ENCODE data around the gene DLG2. TPM values are rescaled to one million over a fixed set of nuclear protein-coding genes. Genes with fewer than 3 reads are reported as not detected.

The DLG2 gene
- total RNA-seq, 2 experiments from 2014 or later, result 0.85 to 1.1 TPM

DNA sequence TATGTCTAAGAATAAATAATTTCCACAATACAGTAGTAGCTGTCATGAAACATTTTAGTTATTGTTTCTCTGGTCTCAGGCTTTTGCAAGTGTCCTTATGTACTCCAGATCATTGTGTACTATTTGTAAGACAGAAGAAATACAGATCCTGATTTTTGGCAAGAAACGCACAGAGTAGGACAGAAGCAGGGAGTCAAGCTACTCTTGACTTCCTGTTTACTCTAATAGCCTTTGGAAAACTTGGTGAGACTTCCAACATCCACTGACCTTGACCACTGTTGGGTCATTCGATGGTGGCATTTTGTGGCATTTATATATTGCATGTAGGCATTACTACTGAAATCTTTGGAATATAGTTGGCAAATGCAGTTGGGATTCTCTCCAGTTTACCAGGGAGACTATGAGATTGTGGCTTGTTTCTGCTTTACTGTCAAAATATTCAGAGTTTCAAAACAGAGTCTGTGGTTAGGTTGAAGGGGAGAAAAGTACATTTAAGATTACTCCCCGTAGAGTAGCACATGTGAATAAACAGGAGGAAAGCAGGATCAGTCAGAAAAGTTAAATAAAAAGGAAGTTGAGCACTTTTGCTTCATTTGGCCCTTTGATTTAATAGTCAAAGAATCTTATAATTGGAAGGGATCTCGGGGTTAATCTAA lies 1614.8 kb downstream of the DLG2 start:
- H3K9me3 Mint-ChIP-seq, result peaks cover 2% of the 10 kb centered on the region
- no peak overlapping the region for H3K4me3 Mint-ChIP-seq
- ChIA-PET CTCF (no interaction called here), POLR2A (no interaction called here)
- H3K27me3 Mint-ChIP-seq, result no peaks in the 10 kb centered on the region
- H3K36me3 Mint-ChIP-seq (ENCODE audit: low read depth), result no peaks in the 10 kb centered on the region
- no peak overlapping the region for H3K27ac Mint-ChIP-seq
- no peaks in the 10 kb centered on the region for H3K4me1 Mint-ChIP-seq
- no peak for DNase-seq

DNA sequence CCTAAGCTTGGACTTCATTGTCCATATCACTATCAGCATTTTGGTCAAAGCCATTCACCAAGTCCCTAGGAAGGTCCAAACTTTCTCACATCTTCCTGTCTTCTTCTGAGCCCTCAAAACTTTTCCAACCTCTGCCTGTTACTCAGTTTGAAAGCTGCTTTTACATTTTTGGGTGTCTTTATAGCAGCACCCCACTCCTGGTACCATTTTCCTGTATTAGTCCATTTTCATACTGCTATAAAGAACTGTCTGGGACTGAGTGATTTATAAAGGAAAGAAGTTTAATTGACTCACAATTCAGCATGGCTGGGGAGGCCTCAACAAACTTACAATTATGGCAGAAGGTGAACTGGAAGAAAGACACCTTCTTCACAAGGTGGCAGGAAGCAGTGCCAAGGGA lies 1624.0 kb downstream of the DLG2 start:
- no peaks in the 10 kb centered on the region for H3K27me3 Mint-ChIP-seq
- H3K27ac Mint-ChIP-seq, result no peak overlapping the region
- peaks cover 2% of the 10 kb centered on the region for H3K36me3 Mint-ChIP-seq (ENCODE audit: low read depth)
- ChIA-PET CTCF (no interaction called here), POLR2A (no interaction called here)
- peaks cover 36% of the 10 kb centered on the region for H3K9me3 Mint-ChIP-seq
- no peaks in the 10 kb centered on the region for H3K4me1 Mint-ChIP-seq
- H3K4me3 Mint-ChIP-seq, result no peak overlapping the region
- no peak for DNase-seq

DNA sequence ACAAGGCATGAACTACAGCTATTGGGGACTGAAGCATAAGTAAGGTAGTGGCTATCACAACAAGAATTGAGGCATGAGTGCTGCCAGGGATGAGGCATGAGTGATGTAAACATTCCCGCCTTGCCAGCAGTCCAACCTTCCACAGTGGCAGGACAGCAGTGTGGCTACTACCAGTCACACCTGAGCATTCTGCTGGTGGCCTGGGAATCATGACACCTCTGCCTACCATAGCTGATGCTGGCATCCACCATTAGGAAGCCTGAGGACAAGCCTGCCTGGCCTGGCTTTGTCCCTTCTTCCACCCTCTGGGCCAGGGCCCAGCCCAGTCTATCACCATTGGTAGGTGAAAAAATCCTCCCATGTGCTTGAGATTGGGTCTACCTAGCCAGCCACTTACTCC lies 1628.2 kb downstream of the DLG2 start:
- H3K27ac Mint-ChIP-seq, result no peak overlapping the region
- H3K4me1 Mint-ChIP-seq, result no peaks in the 10 kb centered on the region
- peaks cover under 1% of the 10 kb centered on the region for H3K36me3 Mint-ChIP-seq (ENCODE audit: low read depth)
- H3K9me3 Mint-ChIP-seq, result peaks cover 33% of the 10 kb centered on the region
- POLR2A ChIA-PET, result no interaction called here
- H3K27me3 Mint-ChIP-seq, result no peaks in the 10 kb centered on the region
- DNase-seq, result no peak
- CTCF ChIA-PET, result no interaction called here
- no peak overlapping the region for H3K4me3 Mint-ChIP-seq

DNA sequence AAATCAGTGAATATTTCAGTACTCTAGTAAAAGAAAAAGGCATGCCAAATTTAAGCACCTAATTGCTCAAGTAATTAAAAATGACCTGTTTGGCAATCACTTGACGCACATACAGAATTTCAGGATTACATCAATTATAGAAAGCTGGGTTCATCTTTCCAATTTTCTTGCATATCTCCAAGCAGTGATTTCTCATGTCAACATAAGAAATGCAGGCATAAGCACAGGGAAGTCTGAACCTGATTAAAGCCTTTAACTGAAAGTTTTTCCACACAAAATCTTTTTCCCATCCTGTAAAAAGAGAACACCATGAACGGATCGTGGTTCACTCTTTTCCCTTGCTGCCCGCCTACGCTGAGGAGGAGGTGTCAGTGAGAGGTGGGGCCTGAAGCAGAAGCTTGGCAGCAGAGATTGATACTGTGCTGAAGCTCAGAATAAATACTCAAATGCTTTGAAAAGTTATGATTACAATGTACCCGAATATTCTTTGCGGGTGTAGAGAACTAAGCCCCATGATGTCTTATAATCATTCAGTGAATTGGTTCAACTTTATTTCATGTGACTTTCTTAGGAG lies 1636.9 kb downstream of the DLG2 start:
- CTCF ChIA-PET, result no interaction called here
- POLR2A ChIA-PET, result no interaction called here

DNA sequence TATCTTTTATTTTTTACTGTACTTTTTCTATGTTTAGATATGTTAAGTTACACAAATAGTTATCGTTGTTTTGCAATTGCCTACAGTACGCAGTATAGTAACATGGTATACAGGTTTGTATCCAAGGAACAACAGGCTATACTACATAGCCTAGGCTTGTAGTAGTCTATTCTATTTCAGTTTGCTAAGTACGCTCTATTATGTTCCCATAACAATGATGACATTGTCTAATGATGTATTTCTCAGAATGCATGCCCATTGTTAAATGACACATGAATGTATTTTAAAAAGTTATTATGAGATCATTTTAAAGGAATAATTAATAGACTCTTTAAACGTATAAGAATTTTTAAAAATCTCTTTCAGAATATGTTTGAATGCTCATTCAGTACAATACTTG lies 1644.3 kb downstream of the DLG2 start:
- Mint-ChIP-seq H3K27me3 (no peaks in the 10 kb centered on the region), H3K4me3 (no peak overlapping the region), H3K36me3 (ENCODE audit: low read depth) (no peaks in the 10 kb centered on the region), H3K27ac (no peak overlapping the region), H3K9me3 (no peaks in the 10 kb centered on the region), H3K4me1 (no peaks in the 10 kb centered on the region)
- no peak for DNase-seq
- ChIA-PET POLR2A (no interaction called here), CTCF (no interaction called here)

More for the DNA sequence above, 1636.9 kb downstream of the DLG2 start:
- Mint-ChIP-seq H3K36me3 (ENCODE audit: low read depth) (no peaks in the 10 kb centered on the region), H3K9me3 (no peaks in the 10 kb centered on the region), H3K27me3 (no peaks in the 10 kb centered on the region), H3K4me3 (no peak overlapping the region), H3K27ac (no peak overlapping the region), H3K4me1 (no peaks in the 10 kb centered on the region)
- no peak for DNase-seq

DNA sequence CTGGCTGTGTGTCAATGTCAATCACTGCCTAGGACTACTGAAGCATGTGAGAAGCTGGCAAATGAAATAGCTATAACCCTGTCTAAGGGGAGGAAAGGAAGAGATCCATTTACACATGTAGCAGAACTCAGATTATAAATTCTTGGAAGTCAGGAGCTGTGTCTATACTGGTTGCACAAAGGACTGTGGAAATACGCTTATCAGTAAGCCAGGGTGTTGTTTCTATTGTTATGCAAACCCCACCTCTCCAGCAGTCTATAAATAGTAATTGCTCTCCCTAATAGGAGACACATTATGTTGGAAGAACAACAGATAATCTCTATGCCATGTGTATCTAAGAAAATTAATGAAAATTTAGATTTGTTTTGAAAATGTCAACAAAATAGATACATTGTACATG lies 1647.6 kb downstream of the DLG2 start:
- H3K4me1 Mint-ChIP-seq, result no peaks in the 10 kb centered on the region
- peaks cover 3% of the 10 kb centered on the region for H3K9me3 Mint-ChIP-seq
- no peak overlapping the region for H3K27ac Mint-ChIP-seq
- no peaks in the 10 kb centered on the region for H3K36me3 Mint-ChIP-seq (ENCODE audit: low read depth)
- DNase-seq, result no peak
- H3K27me3 Mint-ChIP-seq, result no peaks in the 10 kb centered on the region
- CTCF ChIA-PET, result no interaction called here
- POLR2A ChIA-PET, result no interaction called here
- H3K4me3 Mint-ChIP-seq, result no peak overlapping the region

DNA sequence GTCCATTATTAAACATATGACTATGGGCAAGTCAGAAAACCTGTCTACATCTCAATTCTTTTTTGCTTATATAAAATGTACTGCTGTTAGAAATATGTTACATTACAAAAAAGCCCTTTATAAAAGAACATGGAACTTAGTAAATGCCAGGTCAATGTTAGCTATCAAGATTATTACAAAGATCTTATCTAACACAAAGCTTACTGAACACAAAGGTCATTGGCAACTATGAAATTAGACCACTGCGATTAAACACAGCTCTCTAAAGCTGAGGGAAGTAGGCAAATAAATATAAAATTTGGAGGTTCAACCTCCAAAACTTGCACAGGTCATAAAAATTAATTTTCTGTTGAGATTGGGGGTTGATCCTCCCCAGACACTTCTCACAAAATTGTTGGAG lies 1648.2 kb downstream of the DLG2 start:
- no peaks in the 10 kb centered on the region for H3K36me3 Mint-ChIP-seq (ENCODE audit: low read depth)
- CTCF ChIA-PET, result no interaction called here
- POLR2A ChIA-PET, result no interaction called here
- peaks cover 3% of the 10 kb centered on the region for H3K9me3 Mint-ChIP-seq
- DNase-seq, result no peak
- no peaks in the 10 kb centered on the region for H3K4me1 Mint-ChIP-seq
- H3K4me3 Mint-ChIP-seq, result no peak overlapping the region
- no peak overlapping the region for H3K27ac Mint-ChIP-seq
- no peaks in the 10 kb centered on the region for H3K27me3 Mint-ChIP-seq

DNA sequence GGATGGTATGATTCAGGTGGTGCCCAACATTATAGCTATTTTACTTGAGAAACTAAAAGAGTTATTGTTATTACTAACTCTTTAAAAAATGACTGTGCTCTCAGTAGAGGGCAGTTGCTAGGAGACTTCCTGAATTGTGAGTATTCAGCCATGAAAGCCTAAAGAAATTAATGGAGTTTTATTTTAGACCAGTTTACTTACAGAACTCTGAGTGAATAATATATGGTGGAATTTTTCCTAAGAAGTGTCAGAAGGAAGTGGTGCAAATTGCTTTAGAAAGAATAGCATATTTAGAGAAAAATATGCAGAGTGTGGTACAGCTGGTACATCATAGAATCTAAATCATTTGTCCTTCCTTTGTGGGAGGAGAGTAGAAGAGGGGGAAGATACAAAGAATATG lies 1651.1 kb downstream of the DLG2 start:
- ChIA-PET CTCF (no interaction called here), POLR2A (no interaction called here)
- H3K27ac Mint-ChIP-seq, result no peak overlapping the region
- no peaks in the 10 kb centered on the region for H3K4me1 Mint-ChIP-seq
- H3K9me3 Mint-ChIP-seq, result peaks cover 3% of the 10 kb centered on the region
- no peaks in the 10 kb centered on the region for H3K27me3 Mint-ChIP-seq
- H3K4me3 Mint-ChIP-seq, result no peak overlapping the region
- DNase-seq, result no peak
- H3K36me3 Mint-ChIP-seq (ENCODE audit: low read depth), result no peaks in the 10 kb centered on the region

DNA sequence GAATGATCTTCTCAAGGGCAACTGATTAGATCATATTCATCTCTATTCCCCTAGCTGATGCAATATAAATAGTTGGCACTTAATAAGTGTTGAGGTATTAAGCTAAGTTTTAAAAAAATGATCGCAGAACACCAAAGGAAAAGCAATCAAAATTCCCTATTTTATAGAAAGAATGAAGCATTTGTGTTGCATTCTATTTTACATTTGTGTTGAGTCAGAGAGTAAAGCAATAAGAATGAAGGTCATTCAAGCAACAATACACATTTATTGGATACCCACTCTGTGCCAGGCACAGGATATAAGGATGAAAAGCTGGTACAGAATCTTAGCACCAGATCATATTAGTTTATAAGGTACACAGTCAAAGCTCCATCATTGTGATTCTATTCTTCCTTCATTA lies 1654.6 kb downstream of the DLG2 start:
- CTCF ChIA-PET, result no interaction called here

DNA sequence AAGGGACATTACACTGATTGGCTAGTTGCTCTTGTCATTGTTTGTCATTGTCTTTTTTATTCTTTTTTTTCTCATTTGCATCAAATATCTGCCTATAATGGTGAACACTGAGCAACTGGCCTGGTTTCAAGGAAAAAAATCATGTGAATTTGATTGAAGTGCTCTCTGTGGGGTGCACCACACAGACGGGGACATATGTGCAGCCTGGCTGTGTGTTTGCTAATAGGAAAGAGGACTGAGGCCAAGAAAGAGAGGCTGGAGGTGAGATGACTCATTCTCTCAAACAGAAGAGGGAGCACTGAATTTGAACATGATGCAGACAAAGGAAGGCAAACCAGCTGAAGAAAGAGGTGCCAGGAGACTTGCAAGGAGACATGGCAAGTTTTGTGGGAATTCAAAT lies 1656.1 kb downstream of the DLG2 start:
- ChIA-PET POLR2A (no interaction called here), CTCF (no interaction called here)
- no peak overlapping the region for H3K27ac Mint-ChIP-seq
- no peaks in the 10 kb centered on the region for H3K9me3 Mint-ChIP-seq
- DNase-seq, result no peak
- H3K36me3 Mint-ChIP-seq (ENCODE audit: low read depth), result no peaks in the 10 kb centered on the region
- H3K4me3 Mint-ChIP-seq, result no peak overlapping the region
- no peaks in the 10 kb centered on the region for H3K27me3 Mint-ChIP-seq
- no peaks in the 10 kb centered on the region for H3K4me1 Mint-ChIP-seq

More for the DNA sequence above, 1654.6 kb downstream of the DLG2 start:
- Mint-ChIP-seq H3K36me3 (ENCODE audit: low read depth) (no peaks in the 10 kb centered on the region), H3K27me3 (no peaks in the 10 kb centered on the region), H3K27ac (no peak overlapping the region), H3K9me3 (peaks cover under 1% of the 10 kb centered on the region), H3K4me1 (no peaks in the 10 kb centered on the region), H3K4me3 (no peak overlapping the region)
- POLR2A ChIA-PET, result no interaction called here
- no peak for DNase-seq

DNA sequence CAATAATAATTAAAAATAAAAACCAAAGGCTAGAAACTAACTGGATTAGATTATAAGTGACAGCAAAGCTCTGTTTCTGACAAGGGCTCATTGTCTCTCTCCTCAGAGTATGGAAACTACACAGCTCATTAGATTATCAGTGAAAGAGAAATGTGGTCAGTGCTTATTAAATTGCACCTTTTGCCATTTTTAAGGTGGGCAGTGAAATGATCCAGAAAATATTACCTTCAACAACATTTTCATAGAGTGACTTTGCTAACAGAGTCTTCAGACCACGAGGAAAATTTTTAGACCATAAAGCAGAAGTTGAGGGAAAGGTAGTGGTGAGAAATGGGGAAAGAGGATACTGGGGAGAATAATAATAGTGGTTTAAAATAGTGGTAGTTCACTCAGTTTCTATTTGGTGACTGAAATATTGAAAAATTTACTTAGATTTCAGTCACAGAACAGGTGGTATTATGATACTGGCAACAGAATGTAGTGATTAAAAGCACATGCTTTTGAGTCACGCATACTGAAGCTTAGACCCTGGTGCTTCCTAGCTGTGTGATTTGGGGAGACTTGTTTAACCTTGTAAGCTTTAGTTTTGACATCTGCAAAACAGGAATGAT lies 1657.0 kb downstream of the DLG2 start:
- Mint-ChIP-seq H3K36me3 (ENCODE audit: low read depth) (no peaks in the 10 kb centered on the region), H3K27ac (no peak overlapping the region), H3K27me3 (no peaks in the 10 kb centered on the region), H3K4me3 (no peak overlapping the region), H3K9me3 (no peaks in the 10 kb centered on the region), H3K4me1 (no peaks in the 10 kb centered on the region)
- POLR2A ChIA-PET, result no interaction called here
- CTCF ChIA-PET, result no interaction called here
- DNase-seq, result no peak

DNA sequence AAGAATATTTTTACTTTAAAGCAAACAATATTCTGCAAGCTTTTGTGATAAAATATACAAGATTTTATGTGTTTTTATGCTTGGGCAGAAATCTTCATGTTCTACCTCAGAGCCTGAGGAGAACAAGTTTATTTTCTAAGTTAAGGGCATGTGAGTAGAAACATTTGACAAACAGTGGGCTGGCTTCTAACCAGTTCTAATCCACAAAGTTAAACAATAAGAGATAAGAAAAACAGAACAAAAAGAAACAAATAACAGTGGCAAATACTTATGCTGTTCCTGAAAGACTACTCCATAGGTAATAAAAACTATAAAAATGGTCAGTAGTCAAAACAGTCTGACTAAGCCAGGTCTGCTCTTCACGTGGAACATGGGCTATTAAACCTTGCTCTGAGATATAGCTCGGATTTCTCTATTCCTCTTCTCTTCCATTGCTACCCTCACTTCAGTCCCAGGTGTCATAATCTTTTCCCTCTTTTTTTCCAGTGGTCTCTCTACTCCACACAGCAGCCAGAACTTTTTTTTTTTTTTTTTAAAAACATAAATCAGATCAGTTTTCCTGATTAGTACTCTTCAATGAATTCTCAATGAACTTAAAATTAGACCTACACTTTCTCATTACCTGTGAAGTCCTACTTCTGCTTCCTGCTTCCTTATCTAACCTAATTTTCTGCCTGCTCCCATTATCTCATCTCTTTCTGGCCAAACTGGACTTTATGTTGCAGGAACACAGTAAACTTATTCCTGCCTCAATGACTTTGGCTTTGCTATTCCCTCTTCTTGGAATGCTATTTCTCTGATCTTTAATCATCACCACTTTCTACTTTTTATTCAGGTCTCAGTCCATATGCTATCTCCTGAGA lies 1669.9 kb downstream of the DLG2 start:
- Mint-ChIP-seq H3K9me3 (no peaks in the 10 kb centered on the region), H3K27ac (no peak overlapping the region), H3K4me3 (no peak overlapping the region), H3K4me1 (no peaks in the 10 kb centered on the region), H3K36me3 (ENCODE audit: low read depth) (no peaks in the 10 kb centered on the region), H3K27me3 (no peaks in the 10 kb centered on the region)
- POLR2A ChIA-PET, result no interaction called here
- CTCF ChIA-PET, result no interaction called here
- DNase-seq, result no peak

DNA sequence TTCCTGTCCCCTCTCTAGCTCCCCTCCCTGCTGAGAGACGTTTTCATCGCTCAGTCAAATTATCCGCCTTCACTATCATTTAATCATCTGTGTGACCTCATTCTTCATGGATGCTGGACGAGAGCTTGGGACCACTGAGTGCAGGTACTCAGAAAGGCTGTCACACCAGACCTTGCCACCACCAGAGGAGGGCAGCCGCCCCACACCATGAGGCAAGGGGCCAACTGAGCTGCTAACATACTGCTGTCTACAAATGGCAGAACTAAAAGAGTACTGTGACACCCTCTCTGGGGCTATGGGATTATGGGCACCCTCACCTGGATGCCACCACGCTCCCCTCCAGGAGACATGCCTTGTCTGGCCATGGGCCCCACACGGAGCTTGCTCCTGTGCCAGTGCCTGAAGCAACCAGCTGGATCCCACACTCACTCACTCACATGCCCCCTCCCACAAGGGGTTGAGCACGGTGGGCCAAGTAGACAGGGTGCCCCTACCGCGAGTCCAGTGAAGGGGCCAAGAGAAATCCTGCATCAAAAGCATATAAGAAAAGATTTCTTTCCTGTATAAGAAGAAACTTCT lies 1670.9 kb downstream of the DLG2 start:
- H3K27ac Mint-ChIP-seq, result no peak overlapping the region
- POLR2A ChIA-PET, result no interaction called here
- no peaks in the 10 kb centered on the region for H3K9me3 Mint-ChIP-seq
- CTCF ChIA-PET, result interaction anchor here (0.6 kb wide), 1 partner anchor 132 kb away, joined by 3 read pairs; no protein-coding TSS in a partner anchor
- H3K4me1 Mint-ChIP-seq, result no peaks in the 10 kb centered on the region
- H3K4me3 Mint-ChIP-seq, result no peak overlapping the region
- DNase-seq, result no peak
- H3K27me3 Mint-ChIP-seq, result no peaks in the 10 kb centered on the region
- no peaks in the 10 kb centered on the region for H3K36me3 Mint-ChIP-seq (ENCODE audit: low read depth)
